GM19035 (cell line): ENCODE measurements around the gene DENND2A.
"Not testable (repeated sequence)": the region's sequence is repeated elsewhere in the genome, so short reads cannot be mapped to it uniquely, and the experiment has no call there.

Experiments used
- ATAC-seq: cut with Tn5 transposase; IDR thresholded peaks from one replicate; pipeline ENCODE4 v1.9.1; 2021; ENCODE audit not compliant: unreplicated experiment

Gene DENND2A

DNA sequence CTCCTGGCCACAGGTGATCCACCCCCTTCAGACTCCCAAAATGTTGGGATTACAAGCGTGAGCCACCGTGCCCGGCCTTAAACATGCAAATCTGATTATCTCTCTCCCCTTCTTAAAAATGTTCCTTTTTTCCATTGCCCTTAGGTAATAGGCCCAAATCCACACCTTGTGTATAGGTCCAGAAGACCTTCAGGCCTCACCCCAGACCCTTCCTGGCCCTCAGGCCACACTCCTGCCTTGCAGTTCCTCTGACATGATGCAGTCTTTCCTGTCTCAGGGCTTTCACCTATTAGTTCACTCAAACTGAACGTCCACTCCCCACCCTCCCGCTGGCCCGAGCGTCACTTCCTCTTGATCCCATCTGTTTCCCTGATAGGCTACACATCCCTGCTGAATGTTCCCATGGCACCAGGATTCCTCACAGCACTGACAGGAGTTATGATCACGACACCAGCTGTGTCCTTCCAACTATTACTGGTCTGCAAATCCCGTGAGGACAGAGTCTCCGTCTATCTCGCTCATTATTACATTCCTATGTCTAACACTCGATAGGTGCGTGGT lies 46.4 kb downstream of the DENND2A start:
- ATAC-seq: no peak

DNA sequence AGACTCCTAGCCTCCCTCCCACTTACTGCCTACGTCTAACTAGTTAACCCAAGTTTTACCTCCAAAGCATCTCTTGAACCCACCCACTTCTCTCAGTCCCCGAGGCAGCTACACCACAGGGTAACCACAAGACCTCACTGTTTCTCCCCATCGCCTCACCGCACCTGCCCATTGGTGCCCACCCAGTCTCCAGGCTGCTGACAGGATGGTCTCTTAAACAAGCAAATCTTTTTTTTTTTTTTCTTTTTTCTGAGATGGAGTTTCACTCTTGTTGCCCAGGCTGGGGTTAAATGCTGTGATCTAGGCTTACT lies 47.0 kb downstream of the DENND2A start:
- ATAC-seq: no peak

DNA sequence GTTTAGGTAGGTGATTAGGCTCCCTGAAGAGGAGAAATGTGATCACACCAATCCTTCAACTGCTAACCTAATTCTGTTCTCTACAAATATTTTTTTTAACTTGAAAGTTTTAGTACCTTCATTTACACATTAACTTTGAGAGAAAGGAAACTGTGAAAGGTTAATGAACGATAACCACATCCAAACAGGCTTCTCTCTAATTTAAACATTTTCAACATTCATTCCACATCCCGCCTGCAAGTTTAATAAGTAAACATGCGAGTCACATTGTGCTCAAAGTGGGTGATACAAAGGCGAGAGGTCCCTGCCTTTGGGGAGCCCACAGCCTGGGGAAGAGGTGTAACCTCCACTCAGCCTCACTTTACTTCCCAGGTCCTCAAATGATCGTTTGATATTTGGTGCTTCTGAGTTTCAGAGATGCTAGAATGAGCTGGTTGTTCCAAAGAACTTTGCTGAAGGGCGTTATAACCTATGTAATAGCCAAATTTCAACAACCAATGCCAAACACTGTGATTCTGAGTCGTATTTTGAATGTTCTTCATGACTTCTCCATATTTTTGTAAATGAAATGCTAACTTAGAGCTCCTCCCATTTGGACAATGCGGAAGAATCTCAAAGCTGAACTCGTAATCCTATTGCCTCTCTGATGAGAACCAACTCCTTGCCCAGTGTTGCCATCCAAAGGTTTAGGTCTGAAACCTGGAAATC lies 47.5 kb downstream of the DENND2A start:
- no peak for ATAC-seq

DNA sequence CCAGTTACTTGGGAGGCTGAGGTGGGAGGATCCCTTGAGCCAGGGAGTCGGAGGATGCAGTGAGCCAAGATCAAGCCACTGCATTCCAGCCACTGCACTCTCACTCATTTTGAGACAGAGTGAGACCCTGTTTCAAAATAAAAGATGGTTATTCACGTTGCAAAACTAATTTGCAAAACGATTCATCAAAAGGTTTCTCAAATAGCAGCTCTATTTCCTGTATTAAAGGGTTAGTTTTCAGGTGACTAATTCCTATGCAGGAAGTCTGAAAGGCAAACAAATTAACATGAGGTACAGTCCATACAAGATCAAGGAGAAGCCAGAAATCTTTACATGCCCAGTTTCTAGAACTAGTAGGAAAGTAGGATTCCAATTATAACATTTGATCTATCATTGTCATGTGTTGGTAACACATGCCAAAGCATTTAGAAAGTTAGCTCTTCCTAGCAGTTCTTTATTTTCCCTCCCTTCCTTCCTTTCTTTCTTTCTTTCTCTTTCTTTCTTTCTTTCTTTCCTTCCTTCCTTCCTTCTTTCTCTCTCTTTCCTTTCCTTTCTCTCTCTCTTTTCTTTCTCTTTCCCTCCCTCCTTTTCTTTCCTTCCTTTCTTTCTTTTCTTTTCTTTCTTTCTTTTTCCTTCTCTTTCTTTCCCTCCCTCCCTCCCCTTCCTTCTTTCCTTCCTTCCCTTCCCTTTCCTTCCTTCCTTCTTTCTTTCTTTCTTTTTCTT lies 49.3 kb downstream of the DENND2A start:
- ATAC-seq: no peak

DNA sequence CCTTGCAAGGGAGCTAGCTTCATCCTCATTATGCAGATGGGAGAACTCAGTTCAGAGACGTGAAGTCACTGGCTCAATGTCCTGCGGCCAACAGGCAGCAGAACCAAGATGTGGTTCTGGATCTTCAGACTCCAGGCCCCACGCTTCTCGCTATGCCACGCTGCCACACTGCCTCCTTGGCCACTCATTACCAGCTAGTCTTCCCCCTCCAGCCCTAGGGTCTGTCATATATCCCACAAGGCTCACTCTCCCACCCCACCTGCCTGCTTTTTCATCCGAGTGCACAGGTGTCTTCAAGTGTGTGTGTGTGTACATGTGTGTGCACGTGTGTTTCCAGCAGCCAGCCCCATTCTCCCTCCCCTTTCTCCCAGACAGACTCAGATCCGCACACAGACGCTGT lies 53.4 kb downstream of the DENND2A start:
- no peak for ATAC-seq

DNA sequence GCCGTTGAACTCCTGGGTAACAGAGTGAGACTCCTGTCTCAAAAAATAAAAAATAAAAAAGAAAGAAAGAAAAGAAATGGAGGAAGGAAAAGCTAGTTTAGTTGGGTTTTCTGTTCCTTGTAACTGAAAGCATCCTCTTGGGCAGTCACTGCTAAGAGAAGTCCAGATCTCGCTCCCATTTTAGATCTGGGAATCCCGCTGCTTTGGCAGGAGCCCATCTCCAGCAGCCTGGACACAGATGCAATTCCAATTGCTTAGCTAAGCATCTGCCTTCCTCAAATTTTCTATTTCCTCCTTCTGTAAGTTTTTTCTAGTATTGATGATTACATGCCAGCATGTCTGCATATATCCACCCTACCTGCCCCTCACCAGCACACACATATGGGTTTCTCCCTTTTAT lies 54.1 kb downstream of the DENND2A start:
- no peak for ATAC-seq

DNA sequence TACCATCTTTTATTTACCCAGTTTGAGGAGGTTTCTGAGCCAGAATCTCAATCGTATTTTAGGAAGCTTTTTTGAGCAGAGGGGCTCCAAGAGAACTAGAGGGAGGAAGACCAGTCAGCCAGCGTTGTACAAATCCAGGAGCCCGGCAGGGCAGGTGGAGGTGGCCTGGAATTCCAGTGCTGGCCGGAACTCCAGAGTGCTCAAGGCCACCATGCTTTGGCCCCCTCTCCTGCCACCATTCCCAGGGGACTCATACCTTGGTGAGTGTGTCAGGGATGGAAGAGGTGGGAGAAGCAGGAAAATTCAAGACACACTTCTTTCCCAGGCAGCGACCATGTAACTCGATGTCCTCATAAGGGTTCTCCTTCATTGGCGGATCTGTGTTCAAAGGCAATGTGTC lies 55.3 kb downstream of the DENND2A start:
- ATAC-seq: no peak

DNA sequence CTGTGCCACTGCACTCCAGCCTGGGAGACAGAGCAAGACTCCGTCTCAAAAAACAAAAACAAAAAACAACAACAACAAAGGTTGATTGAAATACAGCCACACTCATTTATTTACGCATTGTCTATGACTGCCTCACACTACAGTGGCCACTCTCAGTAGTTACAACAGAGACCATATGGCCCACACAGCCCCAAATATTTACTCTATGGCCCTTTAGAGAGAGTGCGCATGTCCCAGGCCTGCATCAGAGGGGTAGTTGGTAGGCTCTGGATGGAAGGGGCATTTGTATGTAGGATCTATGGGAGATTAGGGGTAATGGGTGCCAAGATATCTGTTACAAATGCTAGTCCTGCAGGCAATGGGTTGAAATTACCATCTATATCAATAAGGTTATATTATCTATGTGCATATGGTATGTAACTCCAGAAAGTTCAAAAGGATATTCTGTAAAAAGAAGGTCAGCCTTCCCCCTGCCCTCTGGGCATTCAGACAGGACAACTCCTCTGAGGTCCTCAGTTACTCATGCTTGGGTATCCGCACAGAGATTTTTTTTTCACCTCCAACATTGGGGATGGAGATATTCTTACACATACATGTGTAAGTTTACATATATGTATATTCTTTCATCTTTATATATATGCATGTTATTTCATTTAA lies 56.3 kb downstream of the DENND2A start:
- ATAC-seq: no peak

DNA sequence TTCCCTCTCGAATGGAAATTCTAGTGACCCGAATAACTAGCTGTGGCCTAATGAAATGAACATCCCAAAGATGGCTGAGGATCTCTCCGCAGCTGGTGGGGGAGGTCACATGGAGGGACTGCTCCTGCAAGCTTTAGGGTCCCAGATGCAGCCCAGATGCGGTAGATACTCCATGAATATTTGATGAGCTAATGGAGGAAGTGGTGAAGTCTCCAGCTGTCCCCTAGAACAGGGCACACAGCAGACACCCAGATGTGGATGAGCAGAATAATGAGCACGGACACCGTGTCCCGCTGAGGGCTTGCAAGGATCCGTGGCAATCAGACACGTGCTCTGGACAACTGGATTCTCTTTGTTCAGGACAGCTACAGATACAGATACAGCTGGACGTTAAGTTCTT lies 59.2 kb downstream of the DENND2A start:
- no peak for ATAC-seq

DNA sequence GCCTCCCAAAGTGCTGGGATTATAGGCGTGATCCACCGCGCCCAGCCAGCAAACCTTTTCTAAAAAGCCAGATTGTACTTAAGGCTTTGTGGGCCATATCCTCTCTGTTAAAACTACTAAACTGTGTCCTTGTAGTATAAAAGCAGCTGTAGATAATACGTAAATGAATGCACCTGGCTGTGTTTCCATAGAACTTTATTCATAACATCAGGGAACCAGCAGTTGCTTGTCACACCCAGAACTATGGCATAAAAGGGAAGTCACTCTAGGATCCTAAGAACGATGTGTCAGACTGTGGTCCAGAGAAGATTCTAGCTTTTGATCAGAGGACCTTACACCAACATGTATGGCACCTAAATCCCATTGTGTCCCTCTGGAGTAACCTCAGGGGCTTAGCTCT lies 63.0 kb downstream of the DENND2A start:
- ATAC-seq: no peak

DNA sequence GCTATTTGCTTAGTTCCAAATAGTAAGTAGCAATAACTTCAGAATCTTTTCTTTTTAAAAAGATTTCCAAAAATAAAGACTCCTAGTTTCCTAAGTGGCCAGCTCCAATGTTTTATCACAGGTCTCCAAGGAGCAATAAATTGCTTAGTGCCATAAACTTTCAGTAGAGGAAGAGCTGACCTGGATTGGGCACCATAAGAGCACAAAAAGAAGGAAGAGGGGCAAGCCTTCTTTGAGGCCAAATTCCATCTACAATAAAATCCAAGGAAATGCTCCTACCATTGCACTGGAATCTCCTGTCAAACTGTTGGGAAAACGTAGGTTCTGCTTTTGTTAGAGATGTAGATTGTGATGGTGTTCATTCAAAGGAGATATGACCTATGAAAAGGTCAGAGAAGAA lies 64.0 kb downstream of the DENND2A start:
- no peak for ATAC-seq

DNA sequence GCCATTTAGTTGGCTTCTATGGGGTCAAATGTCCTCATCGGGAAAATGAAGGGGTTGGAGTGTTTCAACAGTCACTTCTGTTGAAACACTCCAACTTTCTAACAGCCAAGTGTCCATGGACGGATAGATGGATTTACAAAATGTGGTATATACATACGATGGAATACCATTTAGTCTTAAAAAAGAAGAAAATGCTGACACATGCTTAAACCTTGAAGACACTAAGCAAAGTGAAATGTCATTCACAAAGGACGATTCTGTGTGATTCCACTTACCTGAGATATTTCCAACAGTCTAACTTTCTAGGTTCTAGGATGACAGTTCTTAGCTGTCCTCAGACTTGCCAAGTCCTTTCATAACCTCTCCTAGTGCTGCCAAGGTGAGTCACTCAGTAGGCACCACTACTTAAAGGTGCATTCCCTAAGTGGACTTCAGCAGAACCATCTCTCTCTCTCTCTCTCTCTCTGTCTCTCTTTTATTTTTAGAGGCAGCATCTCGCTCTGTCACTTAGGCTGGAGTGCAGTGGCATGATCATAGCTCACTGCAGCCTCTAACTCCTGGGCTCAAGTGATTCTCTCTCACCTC lies 69.0 kb downstream of the DENND2A start:
- no peak for ATAC-seq

DNA sequence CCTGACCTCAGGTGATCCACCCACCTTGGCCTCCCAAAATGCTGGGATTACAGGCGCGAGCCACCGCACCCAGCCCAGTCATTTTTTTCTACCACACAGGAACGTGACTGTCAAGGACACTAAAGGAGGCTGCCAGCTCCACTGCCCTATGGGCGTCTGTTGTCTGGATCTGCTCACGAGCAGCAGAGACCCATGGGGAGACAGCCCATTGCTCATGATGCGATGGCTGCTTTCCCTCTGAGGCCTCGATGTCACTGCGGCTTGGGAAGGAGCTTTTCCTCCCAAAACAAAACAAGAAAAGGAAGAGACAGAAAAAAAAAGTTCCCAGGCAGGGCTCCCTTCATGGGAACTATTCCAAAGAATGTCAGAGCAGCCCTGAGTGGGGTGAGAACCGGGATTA lies 70.5 kb downstream of the DENND2A start:
- ATAC-seq: no peak

DNA sequence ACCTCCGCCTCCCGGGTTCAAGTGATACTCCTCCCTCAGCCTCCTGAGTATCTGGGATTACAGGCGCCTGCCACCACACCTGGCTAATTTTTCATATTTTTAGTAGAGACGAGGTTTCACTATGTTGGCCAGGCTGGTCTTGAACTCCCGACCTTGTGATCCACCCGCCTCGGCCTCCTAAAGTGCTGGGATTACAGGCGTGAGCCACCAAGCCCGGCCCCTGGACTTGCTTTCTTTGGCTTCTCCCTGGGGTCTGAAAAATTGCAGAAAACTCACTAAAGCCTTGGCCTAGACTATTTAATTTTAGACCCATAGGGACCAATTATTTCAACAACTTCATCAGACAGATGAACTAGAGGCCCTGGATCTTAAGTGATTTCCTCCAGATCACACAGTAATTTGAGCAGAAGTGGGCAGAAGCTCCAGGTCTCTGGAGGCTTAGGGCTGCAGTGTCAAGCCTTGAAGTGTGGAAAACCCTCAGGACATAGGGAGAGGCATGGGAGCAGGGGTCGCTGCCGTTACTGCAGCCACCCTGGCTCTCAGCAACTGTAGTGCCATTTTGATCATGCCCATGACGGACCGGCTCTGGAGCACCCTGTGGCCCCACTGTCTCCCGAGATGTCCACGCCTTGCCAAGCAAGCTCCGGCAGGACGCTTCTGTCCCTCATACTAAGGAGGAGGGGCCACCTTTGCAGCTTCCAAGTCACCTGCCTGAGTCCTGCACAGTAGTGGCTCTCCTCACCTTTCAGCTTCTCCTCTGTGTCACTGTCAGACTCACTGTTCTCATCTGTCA lies 72.4 kb downstream of the DENND2A start:
- ATAC-seq: no peak

DNA sequence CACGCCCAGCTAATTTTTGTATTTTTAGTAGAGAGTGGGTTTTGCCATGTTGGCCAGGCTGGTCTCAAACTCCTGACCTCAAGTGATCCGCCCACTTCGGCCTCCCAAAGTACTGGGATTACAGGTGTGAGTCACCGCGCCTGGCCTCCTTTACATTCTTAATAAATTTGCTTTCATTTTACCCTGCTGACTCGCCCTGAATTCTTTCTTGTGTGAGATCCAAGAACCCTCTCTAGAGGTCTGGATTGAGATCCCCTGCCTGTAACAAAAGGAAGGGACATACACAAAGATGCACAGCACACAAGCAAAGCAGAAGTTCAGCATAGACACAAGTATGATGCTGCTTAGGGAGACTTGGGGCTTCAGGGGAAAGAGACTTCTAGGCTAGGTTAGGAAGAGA lies 74.4 kb downstream of the DENND2A start:
- not testable (repeated sequence) for ATAC-seq

DNA sequence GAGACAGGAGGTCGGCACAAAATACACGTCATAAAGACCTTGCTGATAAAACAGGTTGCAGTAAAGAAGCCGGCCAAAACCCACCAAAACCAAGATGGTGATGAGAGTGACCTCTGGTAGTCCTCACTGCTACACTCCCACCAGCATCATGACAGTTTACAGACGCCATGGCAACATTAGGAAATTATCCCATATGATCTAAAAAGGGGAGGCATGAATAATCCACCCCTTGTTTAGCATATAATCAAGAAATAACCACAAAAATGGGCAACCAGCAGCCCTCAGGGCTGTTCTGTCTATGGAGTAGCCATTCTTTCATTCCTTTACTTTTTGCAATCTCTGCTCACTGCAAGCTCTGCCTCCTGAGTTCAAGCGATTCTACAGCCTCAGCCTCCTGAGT lies 74.9 kb downstream of the DENND2A start:
- ATAC-seq: not testable (repeated sequence)

DNA sequence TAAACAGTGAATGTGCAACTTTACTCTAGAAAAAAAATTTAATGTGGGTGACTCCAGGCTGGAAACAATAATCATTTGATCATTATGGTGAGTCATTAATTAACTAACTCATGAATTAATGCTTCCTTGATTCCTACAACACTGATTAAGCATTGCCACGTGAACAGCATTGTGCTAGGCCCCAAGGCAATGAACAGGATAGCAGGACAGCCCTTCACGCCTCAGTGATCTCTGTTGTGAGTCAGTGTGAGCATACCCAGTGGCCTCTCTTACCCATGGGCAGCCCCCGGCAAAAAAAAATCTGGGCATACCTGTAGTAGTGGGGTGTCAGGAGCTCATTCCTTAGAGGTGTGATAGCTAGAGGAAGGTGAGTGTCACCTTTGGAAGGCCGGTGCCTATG lies 76.0 kb downstream of the DENND2A start:
- ATAC-seq: no peak

DNA sequence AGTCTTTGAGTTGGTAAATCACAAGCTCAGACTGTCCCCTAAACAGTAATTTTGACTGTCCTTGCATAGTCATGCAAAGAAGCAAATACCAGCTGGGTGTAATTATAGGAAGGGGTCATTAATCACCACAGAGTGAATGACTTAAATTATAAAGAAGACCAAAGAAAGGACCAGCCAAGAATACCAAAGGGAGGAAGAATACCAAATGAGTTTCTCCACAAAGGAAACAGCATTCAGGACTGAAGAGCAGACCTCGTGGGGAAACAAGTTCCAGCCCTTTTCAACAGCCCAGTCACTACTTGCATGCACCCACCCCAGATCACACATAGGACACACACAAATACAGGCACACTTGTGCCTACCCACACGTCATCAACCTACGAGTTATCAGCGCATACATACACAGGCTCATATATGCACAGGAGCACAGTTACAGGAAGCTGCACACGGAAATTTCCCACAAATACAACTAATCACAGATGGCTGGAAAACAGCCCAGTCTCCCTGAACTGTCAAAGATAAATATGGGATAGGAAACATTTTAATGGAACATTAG lies 77.6 kb downstream of the DENND2A start:
- ATAC-seq: no peak

DNA sequence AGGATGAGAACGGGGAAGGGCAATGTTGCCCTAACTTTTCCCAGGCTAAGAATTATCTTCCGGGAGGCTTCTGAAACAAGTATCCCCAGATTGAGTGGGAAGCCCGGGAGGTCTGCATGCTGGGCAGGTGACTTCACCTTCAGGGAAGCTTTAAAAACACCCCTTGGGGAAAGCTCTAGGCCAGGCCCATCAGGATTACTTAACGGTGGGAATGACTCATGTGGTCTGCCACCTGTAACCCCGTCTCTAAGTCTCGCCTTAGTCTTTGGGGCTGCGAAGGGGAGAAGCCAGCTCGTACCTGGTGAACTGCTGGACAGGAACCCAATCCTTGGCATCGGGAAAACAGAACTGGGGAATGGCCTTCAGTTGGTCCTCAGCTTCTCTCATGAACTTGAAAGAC lies 81.2 kb downstream of the DENND2A start:
- ATAC-seq: no peak

DNA sequence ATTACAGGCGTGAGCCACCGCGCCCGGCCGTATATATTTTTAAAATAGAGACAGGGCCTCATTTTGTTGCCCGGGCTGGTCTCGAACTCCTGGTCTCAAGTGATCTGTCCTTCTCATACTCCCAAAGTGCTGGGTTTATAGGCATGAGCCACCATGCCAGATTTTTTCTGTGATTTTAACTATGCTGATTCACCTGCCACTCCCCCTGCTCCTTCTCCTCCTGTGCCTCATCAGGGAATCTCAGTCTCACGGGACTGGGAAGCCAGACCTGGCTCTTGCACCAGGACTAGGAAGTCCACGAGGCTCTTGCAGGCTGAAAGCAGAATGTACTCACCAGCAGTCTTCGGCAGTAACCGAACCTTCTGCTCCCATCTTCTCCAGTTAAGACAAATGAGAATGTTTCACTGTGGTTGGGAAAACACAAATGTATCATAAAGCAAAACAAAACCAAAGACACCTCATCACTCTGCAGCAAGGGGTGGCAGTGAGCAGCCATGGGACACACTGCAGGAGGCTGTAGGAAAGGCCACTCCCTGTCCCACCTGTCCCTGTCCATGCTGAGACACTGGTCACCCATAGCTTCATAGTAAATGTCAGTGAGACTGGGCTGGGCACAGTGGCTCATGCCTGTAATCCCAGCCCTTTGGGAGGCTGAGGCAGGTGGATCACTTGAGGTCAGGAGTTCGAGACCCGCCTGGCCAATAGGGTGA lies 82.6 kb downstream of the DENND2A start:
- no peak for ATAC-seq
